CD4-positive, alpha-beta T cell (primary cell): Measurements from ENCODE around the gene SLC25A13. TPM values are rescaled to one million over a fixed set of nuclear protein-coding genes. Genes with fewer than 3 reads are reported as not detected.

Source experiments
- ATAC-seq: fragments of 200-7000 bp; cut with Tn5 transposase; one replicate; pipeline ENCODE4 v1.10.0; 2022; ENCODE audit warnings: mild to moderate bottlenecking; ENCODE audit not compliant: poor library complexity
- CTCF ChIA-PET: fragments of 350-600 bp; sonication (Branson Sonifier 250); formaldehyde crosslinking; loops from one replicate; lab custom pipeline; 2021; ENCODE audit warnings: antibody characterized with exemption, inconsistent platforms; lab: Charles Lee
- POLR2A ChIA-PET: fragments of 350-600 bp; sonication (Branson Sonifier 250); formaldehyde crosslinking; loops from one replicate; lab custom pipeline; 2021; ENCODE audit warnings: antibody characterized with exemption, inconsistent platforms; lab: Charles Lee
- DNase-seq, 14 experiments: peaks; one replicate each; pipeline ENCODE4 v3.0.0-alpha.2; 2013 to 2020; ENCODE audit warnings: mixed read lengths in 2 of 14
- H3K27ac ChIP-seq, 2 donors: one replicate each; pipeline versions ENCODE4 v1.5.1 to v1.7.0; 2013; ENCODE audit warnings: low read length in 2 of 2, low read depth in 1 of 2, mild to moderate bottlenecking in 1 of 2
- H3K27me3 ChIP-seq, 2 experiments: 1 replicate in 1 of 2; 2 replicates in 1 of 2; pipeline versions ENCODE4 v1.6.1 to v1.7.0; 2013; ENCODE audit warnings: low read length in 2 of 2, control low read depth in 1 of 2, mild to moderate bottlenecking in 1 of 2, moderate library complexity in 1 of 2; ENCODE audit not compliant: insufficient read depth in 2 of 2, control insufficient read depth in 1 of 2
- H3K36me3 ChIP-seq: one replicate; pipeline ENCODE4 v1.6.1; 2013; ENCODE audit warnings: low read length, control low read depth; ENCODE audit not compliant: insufficient read depth
- H3K4me1 ChIP-seq: one replicate; pipeline ENCODE4 v1.6.1; 2013; ENCODE audit warnings: low read length, control low read depth; ENCODE audit not compliant: insufficient read depth
- H3K4me3 ChIP-seq: one replicate; pipeline ENCODE4 v1.5.1; 2013; ENCODE audit warnings: mild to moderate bottlenecking, low read length, moderate library complexity
- H3K9me3 ChIP-seq, 2 experiments: 1 replicate in 1 of 2; 2 replicates in 1 of 2; pipeline versions ENCODE4 v1.6.1 to v1.7.0; 2013; ENCODE audit warnings: low read length in 2 of 2, mild to moderate bottlenecking in 2 of 2, control low read depth in 1 of 2, moderate library complexity in 1 of 2; ENCODE audit not compliant: control insufficient read depth in 1 of 2, insufficient read depth in 1 of 2
- H3K27ac Mint-ChIP-seq: one replicate; pipeline ENCODE4 v1.8.0; 2020; ENCODE audit warnings: mixed read lengths
- H3K27me3 Mint-ChIP-seq: one replicate; pipeline ENCODE4 v1.8.0; 2021; ENCODE audit warnings: mixed read lengths
- H3K36me3 Mint-ChIP-seq: one replicate; pipeline ENCODE4 v1.8.0; 2021; ENCODE audit warnings: low read depth, mixed read lengths
- H3K4me1 Mint-ChIP-seq: one replicate; pipeline ENCODE4 v1.8.0; 2021; ENCODE audit warnings: low read depth, mixed read lengths
- H3K4me3 Mint-ChIP-seq: one replicate; pipeline ENCODE4 v1.8.0; 2020; ENCODE audit warnings: mild to moderate bottlenecking, mixed read lengths
- H3K9me3 Mint-ChIP-seq: one replicate; pipeline ENCODE4 v1.8.0; 2020; ENCODE audit warnings: mixed read lengths
- intact Hi-C, 2 experiments: fragments of 100-400 bp; cut with DNase I in 1 of 2; cut with micrococcal nuclease in 1 of 2; formaldehyde crosslinking; loops; one replicate each; pipeline versions ENCODE4 v1.15.1 to v1.9.0; 2023 to 2025; cut with DNase I, micrococcal nuclease
- total RNA-seq, 174 experiments: library from RNA in 2 of 174; stranded (reverse) in 2 of 174; gene quantifications; one replicate each; pipeline ENCODE4 v1.2.3 and lab custom pipeline; 2021 to 2026
- TF ChIP-seq, protein P1 (sequence below): fragments of 200-600 bp; IDR thresholded peaks from one replicate; pipeline ENCODE4 v1.8.0; 2022; ENCODE audit warnings: antibody characterized with exemption, mild to moderate bottlenecking

The SLC25A13 gene
- total RNA-seq, 2 experiments from 2014 or later: 12.7 to 13.5 TPM

- Mint-ChIP-seq H3K36me3 (peaks cover 53% of the 10 kb centered on the region), H3K4me3 (no peak overlapping the region), H3K9me3 (no peaks in the 10 kb centered on the region), H3K27me3 (no peaks in the 10 kb centered on the region), H3K4me1 (peaks cover 12% of the 10 kb centered on the region), H3K27ac (no peak overlapping the region)
- DNase-seq (no peak), ATAC-seq (no peak)
- Histone ChIP-seq H3K4me1 (no peaks in the 10 kb centered on the region), H3K9me3 (no peaks in the 10 kb centered on the region), H3K27me3 (no peaks in the 10 kb centered on the region), H3K4me3 (no peak overlapping the region), H3K27ac (no peak overlapping the region), H3K36me3 (no peaks in the 10 kb centered on the region)
- TF ChIP-seq, protein P1, sequence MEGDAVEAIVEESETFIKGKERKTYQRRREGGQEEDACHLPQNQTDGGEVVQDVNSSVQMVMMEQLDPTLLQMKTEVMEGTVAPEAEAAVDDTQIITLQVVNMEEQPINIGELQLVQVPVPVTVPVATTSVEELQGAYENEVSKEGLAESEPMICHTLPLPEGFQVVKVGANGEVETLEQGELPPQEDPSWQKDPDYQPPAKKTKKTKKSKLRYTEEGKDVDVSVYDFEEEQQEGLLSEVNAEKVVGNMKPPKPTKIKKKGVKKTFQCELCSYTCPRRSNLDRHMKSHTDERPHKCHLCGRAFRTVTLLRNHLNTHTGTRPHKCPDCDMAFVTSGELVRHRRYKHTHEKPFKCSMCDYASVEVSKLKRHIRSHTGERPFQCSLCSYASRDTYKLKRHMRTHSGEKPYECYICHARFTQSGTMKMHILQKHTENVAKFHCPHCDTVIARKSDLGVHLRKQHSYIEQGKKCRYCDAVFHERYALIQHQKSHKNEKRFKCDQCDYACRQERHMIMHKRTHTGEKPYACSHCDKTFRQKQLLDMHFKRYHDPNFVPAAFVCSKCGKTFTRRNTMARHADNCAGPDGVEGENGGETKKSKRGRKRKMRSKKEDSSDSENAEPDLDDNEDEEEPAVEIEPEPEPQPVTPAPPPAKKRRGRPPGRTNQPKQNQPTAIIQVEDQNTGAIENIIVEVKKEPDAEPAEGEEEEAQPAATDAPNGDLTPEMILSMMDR: no peak
- ChIA-PET POLR2A (no interaction called here), CTCF (no interaction called here)
- intact Hi-C loops: no loop called here
Observed at GRCh38 chr7:96269246-96269994, 52.5 kb downstream of the SLC25A13 start.

DNA sequence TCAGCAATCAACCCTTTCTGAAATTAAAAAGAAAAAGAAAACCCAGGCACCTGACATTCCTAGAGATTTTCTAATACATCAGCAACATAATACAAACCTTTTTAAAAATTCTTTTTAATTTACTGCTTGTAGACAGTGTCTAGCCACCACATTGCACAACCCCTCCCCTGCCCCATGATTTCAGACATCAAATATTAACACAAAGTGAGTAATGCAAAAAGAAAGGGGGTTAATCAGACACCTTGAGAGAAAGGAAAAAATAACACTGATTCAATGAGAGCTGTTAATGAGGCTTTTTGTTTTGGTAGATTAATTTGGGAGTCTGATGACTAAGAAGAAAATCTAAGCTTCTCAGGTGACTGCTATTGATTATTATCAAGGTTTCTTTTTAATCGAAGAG is 55.3 kb downstream of the SLC25A13 start:
- ChIA-PET CTCF (no interaction called here), POLR2A (no interaction called here)
- TF ChIP-seq, protein P1: no peak
- no peak overlapping the region for H3K4me3 Mint-ChIP-seq
- Histone ChIP-seq H3K27ac (no peak overlapping the region), H3K36me3 (no peaks in the 10 kb centered on the region), H3K4me1 (no peaks in the 10 kb centered on the region), H3K9me3 (no peaks in the 10 kb centered on the region), H3K4me3 (no peak overlapping the region), H3K27me3 (no peaks in the 10 kb centered on the region)
- intact Hi-C loops: no loop called here
- peaks cover 38% of the 10 kb centered on the region for H3K36me3 Mint-ChIP-seq
- no peak for DNase-seq
- peaks cover 31% of the 10 kb centered on the region for H3K4me1 Mint-ChIP-seq
- H3K27ac Mint-ChIP-seq: no peak overlapping the region
- H3K9me3 Mint-ChIP-seq: no peaks in the 10 kb centered on the region
- H3K27me3 Mint-ChIP-seq: no peaks in the 10 kb centered on the region
- ATAC-seq: no peak

DNA sequence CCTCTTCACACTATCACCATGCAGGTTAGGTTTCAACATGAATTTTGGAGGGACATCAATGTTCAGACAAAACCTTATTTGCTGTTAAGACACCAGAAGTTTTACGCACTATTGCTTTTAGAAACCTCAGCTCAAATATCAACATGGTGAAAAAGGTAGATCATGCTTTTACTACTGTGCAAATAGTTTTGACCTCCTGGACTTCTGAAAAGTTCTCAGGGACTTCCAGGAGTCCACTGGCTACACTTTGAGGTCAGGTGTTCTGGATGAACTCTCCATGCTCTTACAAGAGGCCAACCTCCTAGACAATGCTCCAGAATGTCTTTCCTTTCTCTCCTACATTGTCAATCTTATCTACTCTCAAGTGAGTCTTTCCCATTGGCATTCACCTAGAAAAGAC is 55.9 kb downstream of the SLC25A13 start:
- no peaks in the 10 kb centered on the region for H3K27me3 Mint-ChIP-seq
- Histone ChIP-seq H3K27me3 (no peaks in the 10 kb centered on the region), H3K36me3 (no peaks in the 10 kb centered on the region), H3K9me3 (no peaks in the 10 kb centered on the region), H3K27ac (no peak overlapping the region), H3K4me1 (no peaks in the 10 kb centered on the region), H3K4me3 (no peak overlapping the region)
- no peak overlapping the region for H3K27ac Mint-ChIP-seq
- intact Hi-C loops: no loop called here
- ATAC-seq (no peak), DNase-seq (no peak)
- H3K4me3 Mint-ChIP-seq: no peak overlapping the region
- POLR2A ChIA-PET: no interaction called here
- peaks cover 31% of the 10 kb centered on the region for H3K4me1 Mint-ChIP-seq
- TF ChIP-seq, protein P1: no peak
- CTCF ChIA-PET: no interaction called here
- H3K36me3 Mint-ChIP-seq: peaks cover 35% of the 10 kb centered on the region
- peaks cover under 1% of the 10 kb centered on the region for H3K9me3 Mint-ChIP-seq
